H9 (cell line): ENCODE measurements around the gene SNAI3. TPM values are rescaled to one million over a fixed set of nuclear protein-coding genes. Genes with fewer than 3 reads are reported as not detected.

Experiments used
- DNase-seq: peaks from one replicate; pipeline ENCODE4 v3.0.0-alpha.2; 2017
- H2AFZ ChIP-seq: one replicate; pipeline ENCODE4 v1.6.1; 2013; ENCODE audit warnings: mild to moderate bottlenecking, low read length, control low read depth, moderate library complexity
- H2AK5ac ChIP-seq: 2 replicates; pipeline ENCODE4 v1.6.1; 2013; ENCODE audit warnings: low read length, control low read depth, mixed read lengths; ENCODE audit not compliant: insufficient read length
- H2BK120ac ChIP-seq: one replicate; pipeline ENCODE4 v1.6.1; 2013; ENCODE audit warnings: low read depth, mild to moderate bottlenecking, low read length, control low read depth, inconsistent platforms; ENCODE audit not compliant: poor library complexity, severe bottlenecking
- H2BK12ac ChIP-seq: 2 replicates; pipeline ENCODE4 v1.6.1; 2013; ENCODE audit warnings: low read length, control low read depth, mixed read lengths, low read depth; ENCODE audit not compliant: insufficient read length
- H2BK15ac ChIP-seq: 2 replicates; pipeline ENCODE4 v1.6.1; 2013; ENCODE audit warnings: low read depth, low read length, control low read depth
- H2BK20ac ChIP-seq: one replicate; pipeline ENCODE4 v1.6.1; 2013; ENCODE audit warnings: low read depth, mild to moderate bottlenecking, low read length, control low read depth, inconsistent platforms; ENCODE audit not compliant: poor library complexity, severe bottlenecking
- H2BK5ac ChIP-seq: 2 replicates; pipeline ENCODE4 v1.6.1; 2013; ENCODE audit warnings: low read length, control low read depth, mixed read lengths; ENCODE audit not compliant: insufficient read length
- H3K14ac ChIP-seq: 2 replicates; pipeline ENCODE4 v1.6.1; 2013; ENCODE audit warnings: low read length, control low read depth; ENCODE audit not compliant: insufficient read depth
- H3K18ac ChIP-seq: 2 replicates; pipeline ENCODE4 v1.6.1; 2013; ENCODE audit warnings: low read depth, mild to moderate bottlenecking, mixed read lengths, low read length, control low read depth; ENCODE audit not compliant: insufficient read length
- H3K23ac ChIP-seq: 2 replicates; pipeline ENCODE4 v1.6.1; 2013; ENCODE audit warnings: low read length, control low read depth, mixed read lengths, low read depth; ENCODE audit not compliant: insufficient read length
- H3K23me2 ChIP-seq: 2 replicates; pipeline ENCODE4 v1.6.1; 2013; ENCODE audit warnings: low read depth, mild to moderate bottlenecking, mixed read lengths, low read length, control low read depth; ENCODE audit not compliant: insufficient read length, poor library complexity, severe bottlenecking
- H3K27ac ChIP-seq: 2 replicates; pipeline ENCODE4 v1.5.1; 2013; ENCODE audit warnings: low read length, control low read depth, mixed read lengths, low read depth; ENCODE audit not compliant: insufficient read length
- H3K27me3 ChIP-seq: 2 replicates; pipeline ENCODE4 v1.6.1; 2013; ENCODE audit warnings: low read length, control low read depth, inconsistent platforms; ENCODE audit not compliant: insufficient read depth
- H3K4ac ChIP-seq: 2 replicates; pipeline ENCODE4 v1.6.1; 2013; ENCODE audit warnings: low read depth, mild to moderate bottlenecking, control low read depth, inconsistent platforms, low read length, moderate library complexity
- H3K4me1 ChIP-seq: 2 replicates; pipeline ENCODE4 v1.6.1; 2013; ENCODE audit warnings: low read length, control low read depth, inconsistent platforms; ENCODE audit not compliant: insufficient read depth
- H3K4me2 ChIP-seq: 2 replicates; pipeline ENCODE4 v1.6.1; 2013; ENCODE audit warnings: low read length, control low read depth, mixed read lengths; ENCODE audit not compliant: insufficient read length, insufficient read depth
- H3K56ac ChIP-seq: 2 replicates; pipeline ENCODE4 v1.6.1; 2013; ENCODE audit warnings: low read depth, mild to moderate bottlenecking, mixed read lengths, low read length, control low read depth; ENCODE audit not compliant: insufficient read length
- H3K79me1 ChIP-seq: 2 replicates; pipeline ENCODE4 v1.6.1; 2013; ENCODE audit warnings: low read depth, mild to moderate bottlenecking, moderate library complexity, low read length, control low read depth, inconsistent platforms; ENCODE audit not compliant: insufficient read depth, poor library complexity, severe bottlenecking
- H3K79me2 ChIP-seq: 2 replicates; pipeline ENCODE4 v1.6.1; 2013; ENCODE audit warnings: low read length, control low read depth, inconsistent platforms; ENCODE audit not compliant: insufficient read depth
- H3K9ac ChIP-seq: 2 replicates; pipeline ENCODE4 v1.6.1; 2013; ENCODE audit warnings: low read length, control low read depth, mixed read lengths; ENCODE audit not compliant: insufficient read length; ENCODE audit errors: extremely low read depth
- H3K9me3 ChIP-seq: one replicate; pipeline ENCODE4 v1.6.1; 2013; ENCODE audit warnings: low read depth, low read length, inconsistent platforms; ENCODE audit not compliant: control insufficient read depth
- H3T11ph ChIP-seq: one replicate; pipeline ENCODE4 v1.6.1; 2013; ENCODE audit warnings: mild to moderate bottlenecking, low read length, control low read depth, inconsistent platforms
- H4K20me1 ChIP-seq: one replicate; pipeline ENCODE4 v1.6.1; 2013; ENCODE audit not compliant: control insufficient read depth, insufficient read length, insufficient read depth
- H4K5ac ChIP-seq: 2 replicates; pipeline ENCODE4 v1.6.1; 2013; ENCODE audit warnings: low read depth, mild to moderate bottlenecking, mixed read lengths, low read length, control low read depth; ENCODE audit not compliant: insufficient read length
- H4K8ac ChIP-seq: replicated peaks from 2 replicates; pipeline ENCODE4 v1.6.1; 2013; ENCODE audit warnings: low read length, control low read depth, mixed read lengths, low read depth; ENCODE audit not compliant: insufficient read length
- H4K91ac ChIP-seq: 2 replicates; pipeline ENCODE4 v1.6.1; 2013; ENCODE audit warnings: low read depth, mild to moderate bottlenecking, moderate library complexity, mixed read lengths, low read length, control low read depth; ENCODE audit not compliant: insufficient read length
- H3K27ac Mint-ChIP-seq, 3 experiments: 2 replicates in 2 of 3; 3 replicates in 1 of 3; pipeline ENCODE4 v1.8.0; 2020 to 2021; ENCODE audit warnings: mixed read lengths in 3 of 3, mild to moderate bottlenecking in 1 of 3, moderate library complexity in 1 of 3
- H3K27me3 Mint-ChIP-seq: 2 replicates; pipeline ENCODE4 v1.8.0; 2021; ENCODE audit warnings: low read depth, mild to moderate bottlenecking, moderate library complexity, mixed read lengths
- H3K36me3 Mint-ChIP-seq, 3 experiments: 2 replicates in 2 of 3; 3 replicates in 1 of 3; pipeline ENCODE4 v1.8.0; 2020 to 2021; ENCODE audit warnings: low read depth in 3 of 3, mixed read lengths in 3 of 3; ENCODE audit not compliant: insufficient read depth in 1 of 3
- H3K4me1 Mint-ChIP-seq, 2 experiments: 2 replicates each; pipeline ENCODE4 v1.8.0; 2020; ENCODE audit warnings: mixed read lengths in 2 of 2
- H3K4me3 Mint-ChIP-seq, 2 experiments: 2 replicates in 1 of 2; 3 replicates in 1 of 2; pipeline ENCODE4 v1.8.0; 2020 to 2021; ENCODE audit warnings: mild to moderate bottlenecking in 2 of 2, mixed read lengths in 2 of 2, moderate library complexity in 1 of 2
- H3K9me3 Mint-ChIP-seq, 2 experiments: 2 replicates in 1 of 2; 3 replicates in 1 of 2; pipeline ENCODE4 v1.8.0; 2020; ENCODE audit warnings: mild to moderate bottlenecking in 2 of 2, mixed read lengths in 2 of 2, moderate library complexity in 1 of 2
- CTCF ChIP-seq: fragments of 200-600 bp; sonication (generic); conservative IDR thresholded peaks from 3 replicates; pipeline ENCODE4 v1.8.0; 2021; ENCODE audit warnings: antibody characterized with exemption, mild to moderate bottlenecking
- whole genome bisulfite sequencing: extraction: QIAGEN DNeasy Blood & Tissue Kit; methylation state at CpG from one replicate; pipeline ENCODE4 v1.1.7; 2013; ENCODE audit warnings: missing lambda C conversion rate, low lambda C conversion rate, mixed read lengths; ENCODE audit not compliant: insufficient read length; ENCODE audit errors: extremely low coverage; 5-methylcytosine and 5-hydroxymethylcytosine counted together
- total RNA-seq: library from RNA; stranded (reverse); gene quantifications from 2 replicates; pipeline ENCODE4 v1.2.1, GENCODE V29; 2021

Gene SNAI3
- total RNA-seq, 1 experiment from 2014 or later, result 3.2 TPM

GRCh38 chr16:88732961-88733294, 46.6 kb upstream of the SNAI3 start:
- no peak overlapping the region for H2AFZ ChIP-seq
- H2BK12ac ChIP-seq, result no peak overlapping the region
- H3K79me1 ChIP-seq, result no peaks in the 10 kb centered on the region
- no CpG with 5 or more reads among the region's 13 CpGs for WGBS
- H4K5ac ChIP-seq, result no peak overlapping the region
- H3K56ac ChIP-seq, result no peak overlapping the region
- no peak overlapping the region for H3K9ac ChIP-seq
- H4K91ac ChIP-seq, result no peak overlapping the region
- no peaks in the 10 kb centered on the region for H3K27me3 ChIP-seq
- H3T11ph ChIP-seq, result no peak overlapping the region
- no peaks in the 10 kb centered on the region for H3K23me2 ChIP-seq
- H3K79me2 ChIP-seq, result no peaks in the 10 kb centered on the region
- H2BK120ac ChIP-seq, result no peak overlapping the region
- H3K23ac ChIP-seq, result no peak overlapping the region
- no peaks in the 10 kb centered on the region for H3K9me3 ChIP-seq
- no peak overlapping the region for H3K27ac ChIP-seq
- no peak overlapping the region for H2BK20ac ChIP-seq
- Mint-ChIP-seq H3K36me3 (peaks cover 3 to 14% (median 8%) of the 10 kb centered on the region in 3 experiments; a peak in 6 of 7 replicates), H3K27me3 (no peaks in the 10 kb centered on the region; the same call in 1 of the 2 replicates), H3K9me3 (no peaks in the 10 kb centered on the region), H3K4me3 (no peak overlapping the region), H3K4me1 (0 out of 4 replicates have a peak, but pooled peaks cover 0 to 3% of the 10 kb centered on the region in 2 experiments), H3K27ac (no peak overlapping the region)
- H3K14ac ChIP-seq, result no peak overlapping the region
- no peak for DNase-seq
- H2AK5ac ChIP-seq, result no peak overlapping the region
- no peak overlapping the region for H3K4ac ChIP-seq
- H4K20me1 ChIP-seq, result no peaks in the 10 kb centered on the region
- no peaks in the 10 kb centered on the region for H3K4me1 ChIP-seq
- H3K18ac ChIP-seq, result no peak overlapping the region
- no peak overlapping the region for H2BK15ac ChIP-seq
- H2BK5ac ChIP-seq, result no peak overlapping the region
- no peak for TF ChIP-seq CTCF
- H3K4me2 ChIP-seq, result no peak overlapping the region
- no peak overlapping the region for H4K8ac ChIP-seq
